ENCODE measurements around the gene DGKD.

The DGKD gene

GRCh38 chr2:233462202-233462785 lies 108.0 kb downstream of the DGKD start:
- no peak for DNase-seq (ENCODE audit: low spot score)

- DNase-seq (ENCODE audit: low spot score): no peak
Observed at GRCh38 chr2:233462826-233463470, 108.7 kb downstream of the DGKD start.

- DNase-seq (ENCODE audit: low spot score): no peak
Observed at GRCh38 chr2:233463586-233463985, 109.3 kb downstream of the DGKD start.

- DNase-seq (ENCODE audit: low spot score): no peak
Observed at GRCh38 chr2:233464056-233464455, 109.8 kb downstream of the DGKD start.

- DNase-seq (ENCODE audit: low spot score): no peak
Observed at GRCh38 chr2:233464531-233465240, 110.4 kb downstream of the DGKD start.

- DNase-seq (ENCODE audit: low spot score): no peak
Observed at GRCh38 chr2:233466991-233467603, 112.8 kb downstream of the DGKD start.

GRCh38 chr2:233468047-233468740 lies 113.9 kb downstream of the DGKD start:
- DNase-seq (ENCODE audit: low spot score): no peak

- DNase-seq (ENCODE audit: low spot score): no peak
Observed at GRCh38 chr2:233468741-233469110, 114.4 kb downstream of the DGKD start.

GRCh38 chr2:233469261-233470010 lies 115.1 kb downstream of the DGKD start:
- no peak for DNase-seq (ENCODE audit: low spot score)

GRCh38 chr2:233470011-233470687 lies 115.9 kb downstream of the DGKD start:
- DNase-seq (ENCODE audit: low spot score): no peak

GRCh38 chr2:233470839-233471238 lies 116.5 kb downstream of the DGKD start:
- DNase-seq (ENCODE audit: low spot score): no peak

- DNase-seq (ENCODE audit: low spot score): no peak
Observed at GRCh38 chr2:233471291-233472035, 117.2 kb downstream of the DGKD start.

- no peak for DNase-seq (ENCODE audit: low spot score)
Observed at GRCh38 chr2:233473386-233473791, 119.1 kb downstream of the DGKD start.

GRCh38 chr2:233473878-233474277 lies 119.6 kb downstream of the DGKD start:
- DNase-seq (ENCODE audit: low spot score): no peak

- no peak for DNase-seq (ENCODE audit: low spot score)
Observed at GRCh38 chr2:233474308-233475160, 120.2 kb downstream of the DGKD start.

GRCh38 chr2:233476063-233476410 lies 121.7 kb downstream of the DGKD start:
- no peak for DNase-seq (ENCODE audit: low spot score)

GRCh38 chr2:233476651-233477547 lies 122.6 kb downstream of the DGKD start:
- DNase-seq (ENCODE audit: low spot score): no peak
